Bone marrow (tissue), 2 donors: ENCODE results near the gene FMN1.

Experiments used
- DNase-seq, 2 donors: peaks; one replicate each; lab custom pipeline; 2025; lab: John Stamatoyannopoulos, UW

FMN1 gene

GRCh38 chr15:33011976-33012375, 182.5 kb downstream of the FMN1 start:
- DNase-seq: no peak

GRCh38 chr15:33009603-33010002, 184.9 kb downstream of the FMN1 start:
- DNase-seq: no peak

- no peak for DNase-seq
Observed at GRCh38 chr15:33009026-33009425, 185.5 kb downstream of the FMN1 start.

GRCh38 chr15:33008284-33008995, 186.1 kb downstream of the FMN1 start:
- no peak for DNase-seq

- DNase-seq: no peak
Observed at GRCh38 chr15:33007303-33007855, 187.1 kb downstream of the FMN1 start.

- DNase-seq: no peak
Observed at GRCh38 chr15:33005582-33005981, 188.9 kb downstream of the FMN1 start.

GRCh38 chr15:33001926-33002325, 192.6 kb downstream of the FMN1 start:
- DNase-seq: no peak

GRCh38 chr15:32998979-32999672, 195.4 kb downstream of the FMN1 start:
- no peak for DNase-seq

GRCh38 chr15:32998182-32998581, 196.3 kb downstream of the FMN1 start:
- DNase-seq: no peak

- DNase-seq: no peak
Observed at GRCh38 chr15:32994810-32995424, 199.6 kb downstream of the FMN1 start.

GRCh38 chr15:32993285-32993684, 201.2 kb downstream of the FMN1 start:
- DNase-seq: no peak

- DNase-seq: no peak
Observed at GRCh38 chr15:32991619-32992111, 202.8 kb downstream of the FMN1 start.

- DNase-seq: no peak
Observed at GRCh38 chr15:32990071-32990470, 204.4 kb downstream of the FMN1 start.

GRCh38 chr15:32987067-32987466, 207.4 kb downstream of the FMN1 start:
- DNase-seq: no peak

- DNase-seq: no peak
Observed at GRCh38 chr15:32986147-32986546, 208.4 kb downstream of the FMN1 start.

- DNase-seq: no peak
Observed at GRCh38 chr15:32983679-32984078, 210.8 kb downstream of the FMN1 start.

- no peak for DNase-seq
Observed at GRCh38 chr15:32982001-32982400, 212.5 kb downstream of the FMN1 start.

GRCh38 chr15:32981536-32981935, 213.0 kb downstream of the FMN1 start:
- DNase-seq: no peak

GRCh38 chr15:32979710-32980109, 214.8 kb downstream of the FMN1 start:
- no peak for DNase-seq

GRCh38 chr15:32977506-32977905, 217.0 kb downstream of the FMN1 start:
- no peak for DNase-seq

- no peak for DNase-seq
Observed at GRCh38 chr15:32974691-32975090, 219.8 kb downstream of the FMN1 start.

GRCh38 chr15:32972686-32973085, 221.8 kb downstream of the FMN1 start:
- no peak for DNase-seq

- DNase-seq: no peak
Observed at GRCh38 chr15:32970847-32971246, 223.7 kb downstream of the FMN1 start.
